Endodermal cell (in vitro differentiated cells): ENCODE results near the gene RAB24. TPM values are rescaled to one million over a fixed set of nuclear protein-coding genes. Genes with fewer than 3 reads are reported as not detected.

Experiments
- DNase-seq: peaks from one replicate; pipeline ENCODE4 v3.0.0-alpha.2; 2017
- H3K27ac ChIP-seq: 2 replicates; pipeline ENCODE4 v1.5.1; 2013; ENCODE audit warnings: mild to moderate bottlenecking, low read depth, low read length, moderate library complexity
- H3K27me3 ChIP-seq: 2 replicates; pipeline ENCODE4 v1.6.1; 2013; ENCODE audit warnings: mild to moderate bottlenecking, low read length, moderate library complexity; ENCODE audit not compliant: insufficient read depth, control insufficient read depth, poor library complexity, severe bottlenecking
- H3K36me3 ChIP-seq: 2 replicates; pipeline ENCODE4 v1.7.0; 2013; ENCODE audit warnings: mild to moderate bottlenecking, low read length, moderate library complexity; ENCODE audit not compliant: control insufficient read depth, insufficient read depth
- H3K4me1 ChIP-seq: one replicate; pipeline ENCODE4 v1.7.0; 2013; ENCODE audit warnings: low read length; ENCODE audit not compliant: control insufficient read depth, insufficient read depth
- H3K4me3 ChIP-seq: 2 replicates; pipeline ENCODE4 v1.5.1; 2013; ENCODE audit warnings: mild to moderate bottlenecking, low read length, moderate library complexity
- H3K9ac ChIP-seq: 2 replicates; pipeline ENCODE4 v1.6.1; 2013; ENCODE audit warnings: mild to moderate bottlenecking, low read length, moderate library complexity; ENCODE audit not compliant: poor library complexity, severe bottlenecking; ENCODE audit errors: extremely low read depth
- H3K9me3 ChIP-seq: 2 replicates; pipeline ENCODE4 v1.6.1; 2013; ENCODE audit warnings: mild to moderate bottlenecking, low read length, moderate library complexity; ENCODE audit not compliant: control insufficient read depth
- H3K27ac Mint-ChIP-seq: 2 replicates; pipeline ENCODE4 v1.8.0; 2020; ENCODE audit warnings: mixed read lengths
- H3K27me3 Mint-ChIP-seq: 2 replicates; pipeline ENCODE4 v1.8.0; 2021; ENCODE audit warnings: mild to moderate bottlenecking, mixed read lengths; ENCODE audit not compliant: insufficient read depth
- H3K36me3 Mint-ChIP-seq: 2 replicates; pipeline ENCODE4 v1.8.0; 2020; ENCODE audit warnings: low read depth, mixed read lengths
- H3K4me1 Mint-ChIP-seq: 2 replicates; pipeline ENCODE4 v1.8.0; 2020; ENCODE audit warnings: mixed read lengths
- H3K4me3 Mint-ChIP-seq: 2 replicates; pipeline ENCODE4 v1.8.0; 2020; ENCODE audit warnings: mild to moderate bottlenecking, moderate library complexity, mixed read lengths
- H3K9me3 Mint-ChIP-seq: 2 replicates; pipeline ENCODE4 v1.8.0; 2020; ENCODE audit warnings: mild to moderate bottlenecking, mixed read lengths
- WGBS, 2 experiments: methylation state at CpG; one replicate each; pipeline versions ENCODE4 v1.1.5 to v1.1.7; 2013; ENCODE audit warnings: missing lambda C conversion rate in 2 of 2, mixed read lengths in 1 of 2; ENCODE audit not compliant: insufficient coverage in 1 of 2, insufficient read length in 1 of 2; 5-methylcytosine and 5-hydroxymethylcytosine counted together
- total RNA-seq, 2 donors: library from RNA; stranded (reverse); fragmentation: NEBNext Ultra II Directional in 1 of 2; extraction: Animal tissue kit (Norgen Biotek cat#: 25700) in 1 of 2; gene quantifications; 2 replicates in 1 of 2; 3 replicates in 1 of 2; pipeline ENCODE4 v1.2.1, GENCODE V29; 2021
- TF ChIP-seq, protein P1 (sequence below): fragments of 200-600 bp; sonication (generic); conservative IDR thresholded peaks from 2 replicates; pipeline ENCODE4 v1.5.0; 2021; ENCODE audit warnings: antibody characterized with exemption, mild to moderate bottlenecking

Gene RAB24
- total RNA-seq, 2 donors from 2014 or later = 13.8 to 25.1 TPM

DNA sequence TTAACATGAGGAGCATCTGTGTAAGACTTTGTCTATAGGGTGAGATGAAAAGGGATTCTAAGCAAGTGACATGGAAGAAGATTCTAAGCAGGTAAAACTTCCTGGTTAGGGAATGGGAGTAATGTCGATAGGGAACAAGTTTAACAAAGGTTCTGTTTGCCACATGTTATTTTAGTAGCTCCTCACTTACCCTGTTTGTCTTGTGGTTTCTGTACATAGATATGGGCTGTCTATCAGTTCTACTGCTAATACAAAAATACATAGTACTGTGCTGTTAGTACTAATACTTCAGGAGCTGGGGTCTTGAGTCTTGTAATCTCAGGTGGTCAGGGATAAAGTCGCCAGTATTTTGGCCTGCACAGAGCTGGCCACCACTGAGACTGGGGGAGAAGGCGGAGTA is 32.9 kb downstream of the RAB24 start:
- Mint-ChIP-seq H3K4me3 (no peak overlapping the region), H3K27me3 (no peaks in the 10 kb centered on the region), H3K4me1 (peaks cover 4% of the 10 kb centered on the region), H3K27ac (peak overlapping the region; percentile 49), H3K36me3 (peaks cover 87% of the 10 kb centered on the region), H3K9me3 (no peaks in the 10 kb centered on the region)
- H3K27me3 ChIP-seq = no peaks in the 10 kb centered on the region
- H3K9me3 ChIP-seq = no peaks in the 10 kb centered on the region
- H3K36me3 ChIP-seq = peaks cover 93% of the 10 kb centered on the region
- DNase-seq = no peak
- no peak overlapping the region for H3K27ac ChIP-seq
- H3K4me3 ChIP-seq = no peak overlapping the region
- no peak overlapping the region for H3K9ac ChIP-seq
- H3K4me1 ChIP-seq = no peaks in the 10 kb centered on the region
- TF ChIP-seq, protein P1, sequence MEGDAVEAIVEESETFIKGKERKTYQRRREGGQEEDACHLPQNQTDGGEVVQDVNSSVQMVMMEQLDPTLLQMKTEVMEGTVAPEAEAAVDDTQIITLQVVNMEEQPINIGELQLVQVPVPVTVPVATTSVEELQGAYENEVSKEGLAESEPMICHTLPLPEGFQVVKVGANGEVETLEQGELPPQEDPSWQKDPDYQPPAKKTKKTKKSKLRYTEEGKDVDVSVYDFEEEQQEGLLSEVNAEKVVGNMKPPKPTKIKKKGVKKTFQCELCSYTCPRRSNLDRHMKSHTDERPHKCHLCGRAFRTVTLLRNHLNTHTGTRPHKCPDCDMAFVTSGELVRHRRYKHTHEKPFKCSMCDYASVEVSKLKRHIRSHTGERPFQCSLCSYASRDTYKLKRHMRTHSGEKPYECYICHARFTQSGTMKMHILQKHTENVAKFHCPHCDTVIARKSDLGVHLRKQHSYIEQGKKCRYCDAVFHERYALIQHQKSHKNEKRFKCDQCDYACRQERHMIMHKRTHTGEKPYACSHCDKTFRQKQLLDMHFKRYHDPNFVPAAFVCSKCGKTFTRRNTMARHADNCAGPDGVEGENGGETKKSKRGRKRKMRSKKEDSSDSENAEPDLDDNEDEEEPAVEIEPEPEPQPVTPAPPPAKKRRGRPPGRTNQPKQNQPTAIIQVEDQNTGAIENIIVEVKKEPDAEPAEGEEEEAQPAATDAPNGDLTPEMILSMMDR = no peak
- WGBS, 2 experiments = 94 to 100% methylated on average over 2 to 3 of the region's 3 CpGs

DNA sequence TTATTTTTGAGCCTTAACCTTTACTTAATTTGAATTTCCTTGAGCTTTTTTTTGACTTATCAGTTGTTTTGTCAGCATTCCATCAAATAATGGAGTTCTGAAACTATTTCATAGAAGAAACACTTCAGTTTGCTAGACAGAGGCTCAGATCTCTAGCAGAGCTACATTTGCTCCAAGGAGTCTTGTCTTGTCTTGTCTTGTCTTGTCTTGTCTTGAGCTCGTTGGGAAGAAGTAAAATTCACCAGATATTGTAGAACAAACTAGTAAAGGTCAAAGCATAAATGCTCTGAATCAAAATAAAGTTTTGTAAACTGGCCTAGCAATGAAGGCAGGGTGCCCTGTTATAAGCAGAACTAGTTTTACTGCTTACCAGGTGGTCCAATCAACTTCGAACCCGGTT is 33.5 kb downstream of the RAB24 start:
- H3K4me3 ChIP-seq = no peak overlapping the region
- no peaks in the 10 kb centered on the region for H3K4me1 ChIP-seq
- Mint-ChIP-seq H3K27ac (no peak overlapping the region), H3K36me3 (peaks cover 90% of the 10 kb centered on the region), H3K27me3 (no peaks in the 10 kb centered on the region), H3K4me3 (no peak overlapping the region), H3K4me1 (peaks cover 4% of the 10 kb centered on the region), H3K9me3 (no peaks in the 10 kb centered on the region)
- H3K9me3 ChIP-seq = no peaks in the 10 kb centered on the region
- WGBS, 2 experiments = 94 to 100% methylated on average over 2 to 3 of the region's 3 CpGs
- H3K27me3 ChIP-seq = no peaks in the 10 kb centered on the region
- H3K9ac ChIP-seq = no peak overlapping the region
- H3K36me3 ChIP-seq = peaks cover 93% of the 10 kb centered on the region
- TF ChIP-seq, protein P1 = no peak
- H3K27ac ChIP-seq = no peak overlapping the region
- no peak for DNase-seq

DNA sequence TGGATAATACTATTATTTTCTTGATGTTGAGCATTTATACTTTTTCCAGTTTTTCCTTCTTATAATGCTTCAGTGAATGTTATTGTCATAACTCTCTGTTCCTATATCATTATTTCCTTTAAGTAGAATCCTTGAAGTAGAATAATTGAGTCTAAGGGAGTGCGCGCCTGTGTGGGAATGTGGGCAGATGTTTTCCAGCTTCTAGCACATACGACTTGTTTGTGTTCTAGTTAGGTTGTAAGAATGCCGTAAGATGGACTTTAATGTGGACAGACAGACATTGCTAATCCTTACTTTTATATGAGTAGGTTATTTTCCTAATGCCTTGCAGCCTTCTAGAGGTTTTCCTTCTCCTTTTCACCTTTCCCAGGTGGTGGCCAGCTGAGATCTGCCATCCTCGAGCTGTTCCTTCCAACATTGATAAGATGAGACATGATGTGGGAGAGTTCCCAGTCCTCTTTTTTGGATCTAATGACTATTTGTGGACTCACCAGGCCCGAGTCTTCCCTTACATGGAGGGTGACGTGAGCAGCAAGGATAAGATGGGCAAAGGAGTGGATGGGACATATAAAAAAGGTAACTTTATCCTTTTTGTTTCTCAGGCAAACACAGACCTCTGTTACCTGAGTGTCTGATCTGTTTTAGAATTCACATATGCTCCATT is 34.2 kb downstream of the RAB24 start:
- TF ChIP-seq, protein P1 = no peak
- peak overlapping the region; percentile 56 for H3K27ac Mint-ChIP-seq
- no peaks in the 10 kb centered on the region for H3K9me3 ChIP-seq
- H3K27me3 Mint-ChIP-seq = no peaks in the 10 kb centered on the region
- WGBS, 2 experiments = 96 to 98% methylated on average over 7 of the region's 7 CpGs
- DNase-seq = no peak
- no peak overlapping the region for H3K4me3 Mint-ChIP-seq
- no peak overlapping the region for H3K9ac ChIP-seq
- peaks cover 4% of the 10 kb centered on the region for H3K4me1 Mint-ChIP-seq
- no peaks in the 10 kb centered on the region for H3K27me3 ChIP-seq
- no peak overlapping the region for H3K27ac ChIP-seq
- H3K9me3 Mint-ChIP-seq = no peaks in the 10 kb centered on the region
- H3K36me3 ChIP-seq = peaks cover 93% of the 10 kb centered on the region
- H3K4me1 ChIP-seq = no peaks in the 10 kb centered on the region
- H3K4me3 ChIP-seq = no peak overlapping the region
- peaks cover 91% of the 10 kb centered on the region for H3K36me3 Mint-ChIP-seq
